Tibial artery (tissue), 4 donors: ENCODE measurements around the gene GPC6.

Experiments
- DNase-seq, 2 donors: peaks; one replicate each; pipeline ENCODE4 v3.0.0-alpha.2; 2019
- H3K27ac ChIP-seq, 2 donors: fragments of 200-600 bp; sonication (generic) in 1 of 2; 1 replicate in 1 of 2; 2 replicates in 1 of 2; pipeline ENCODE4 v1.5.1; 2018 to 2019; ENCODE audit warnings: mild to moderate bottlenecking in 1 of 2
- H3K27me3 ChIP-seq, 2 donors: fragments of 200-600 bp; sonication (generic) in 1 of 2; one replicate each; pipeline versions ENCODE4 v1.5.1 to v1.6.0; 2016 to 2019
- H3K36me3 ChIP-seq, 3 donors: fragments of 200-600 bp; sonication (generic) in 2 of 3; one replicate each; pipeline ENCODE4 v1.5.1; 2016 to 2019; ENCODE audit warnings: mild to moderate bottlenecking in 2 of 3
- H3K4me1 ChIP-seq, 4 donors: fragments of 200-600 bp; sonication (generic) in 2 of 4; 1 replicate in 3 of 4; 2 replicates in 1 of 4; pipeline ENCODE4 v1.5.1; 2016 to 2019
- H3K4me3 ChIP-seq, 2 donors: fragments of 200-600 bp; sonication (generic) in 1 of 2; 1 replicate in 1 of 2; 2 replicates in 1 of 2; pipeline ENCODE4 v1.5.1; 2018 to 2019; ENCODE audit warnings: mild to moderate bottlenecking in 2 of 2
- H3K9me3 ChIP-seq, 3 donors: fragments of 200-600 bp; sonication (generic) in 1 of 3; one replicate each; pipeline ENCODE4 v1.5.1; 2016 to 2019
- CTCF ChIP-seq, 2 experiments: fragments of 200-600 bp in 1 of 2; fragments of 450-650 bp in 1 of 2; IDR thresholded peaks; one replicate each; pipeline ENCODE4 v1.5.1; 2017 to 2019; ENCODE audit warnings: antibody characterized with exemption in 2 of 2, mild to moderate bottlenecking in 1 of 2, moderate library complexity in 1 of 2
- intact Hi-C: fragments of 100-400 bp; cut with DNase I; formaldehyde crosslinking; loops from one replicate; pipeline ENCODE4 v1.15.0; 2023; ENCODE audit warnings: low total_unique reads

Gene GPC6

DNA sequence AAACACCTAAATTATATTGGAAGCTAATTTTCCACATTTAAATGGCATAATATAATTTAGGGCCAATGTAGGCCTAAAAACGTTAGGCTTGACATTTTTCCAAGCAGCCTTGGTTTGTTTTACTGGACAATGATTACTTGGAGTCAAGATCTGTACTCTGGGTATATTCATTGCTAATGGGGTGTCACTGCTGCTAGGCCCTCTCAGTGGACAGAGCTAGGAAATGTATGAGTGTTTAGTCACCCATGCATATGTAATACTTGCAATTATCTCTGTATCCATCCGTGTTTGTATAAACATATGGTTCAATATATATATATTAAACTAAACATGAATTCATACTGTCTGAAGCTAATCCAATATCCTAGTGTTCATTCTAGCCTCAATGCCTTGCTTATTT lies 654.8 kb downstream of the GPC6 start:
- no peak for TF ChIP-seq CTCF (IDR thresholded peaks at IDR 0.05)
- no peak for DNase-seq
- H3K9me3 ChIP-seq, result no peaks in the 10 kb centered on the region
- H3K4me3 ChIP-seq, result no peak overlapping the region
- no peaks in the 10 kb centered on the region for H3K36me3 ChIP-seq
- H3K4me1 ChIP-seq, result no peaks in the 10 kb centered on the region
- no peaks in the 10 kb centered on the region for H3K27me3 ChIP-seq
- no peak overlapping the region for H3K27ac ChIP-seq
- intact Hi-C loops, result no loop called here

DNA sequence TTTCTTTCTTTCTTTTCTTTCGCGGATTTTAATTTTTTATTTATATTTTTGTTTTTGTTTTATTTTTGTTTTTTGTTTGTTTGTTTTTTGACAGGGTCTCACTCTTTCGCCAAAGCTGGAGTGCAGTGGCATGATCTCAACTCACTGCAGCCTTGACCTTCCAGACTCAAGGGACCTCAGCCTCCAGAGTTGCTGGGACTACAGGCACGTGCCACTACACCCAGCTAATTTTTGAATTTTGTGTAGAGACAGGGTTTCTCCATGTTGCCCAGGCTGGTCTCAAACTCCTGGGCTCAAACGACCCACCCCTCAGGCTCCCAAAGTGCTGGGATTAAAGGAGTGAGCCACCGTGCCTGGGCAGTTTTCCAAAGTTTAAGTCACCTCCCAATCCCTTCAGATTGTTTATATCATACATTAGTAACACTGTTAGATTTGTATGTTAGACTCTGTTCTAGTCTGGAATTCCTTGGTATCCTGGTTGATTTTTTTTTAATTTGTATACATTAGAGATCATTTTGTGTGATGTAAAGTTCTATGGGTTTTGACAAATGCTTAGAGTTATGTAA lies 655.6 kb downstream of the GPC6 start:
- H3K27ac ChIP-seq, result no peak overlapping the region
- no peaks in the 10 kb centered on the region for H3K36me3 ChIP-seq
- DNase-seq, result no peak
- H3K9me3 ChIP-seq, result no peaks in the 10 kb centered on the region
- no peak overlapping the region for H3K4me3 ChIP-seq
- no peak for TF ChIP-seq CTCF (IDR thresholded peaks at IDR 0.05)
- intact Hi-C loops, result no loop called here
- H3K4me1 ChIP-seq, result no peaks in the 10 kb centered on the region
- H3K27me3 ChIP-seq, result no peaks in the 10 kb centered on the region

DNA sequence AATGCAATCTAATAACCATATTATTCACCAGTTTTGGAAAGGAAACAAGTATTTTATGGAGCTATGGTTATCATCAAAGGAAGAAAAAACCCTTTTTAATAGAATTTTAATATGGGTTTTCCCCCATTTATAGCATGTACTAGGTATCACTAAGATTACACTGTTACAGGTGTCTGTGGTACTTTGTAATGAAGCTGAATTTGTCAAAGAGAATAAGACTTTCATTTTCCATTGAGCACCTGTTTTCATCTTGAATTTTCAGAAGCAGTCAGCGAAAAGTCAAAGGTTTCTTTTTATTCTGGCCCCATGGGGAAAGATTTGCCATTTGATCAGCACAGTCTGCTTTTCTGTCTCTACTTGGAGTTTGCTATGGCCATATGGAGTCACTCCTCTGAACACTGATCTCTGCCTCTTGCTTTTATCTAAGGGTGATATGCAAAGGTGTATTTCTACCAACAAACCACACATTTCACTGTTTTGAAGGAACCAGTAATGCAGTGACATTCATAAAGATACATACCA lies 662.9 kb downstream of the GPC6 start:
- H3K4me1 ChIP-seq, result no peaks in the 10 kb centered on the region
- no peak for DNase-seq
- intact Hi-C loops, result no loop called here
- TF ChIP-seq CTCF (IDR thresholded peaks at IDR 0.05), result no peak
- H3K4me3 ChIP-seq, result no peak overlapping the region
- no peaks in the 10 kb centered on the region for H3K27me3 ChIP-seq
- no peaks in the 10 kb centered on the region for H3K36me3 ChIP-seq
- no peaks in the 10 kb centered on the region for H3K9me3 ChIP-seq
- H3K27ac ChIP-seq, result no peak overlapping the region

- no peaks in the 10 kb centered on the region for H3K36me3 ChIP-seq
These were observed 673.4 kb downstream of the GPC6 start for GRCh38 chr13:93899981-93900380.

GRCh38 chr13:93900731-93901130 lies 674.1 kb downstream of the GPC6 start:
- H3K9me3 ChIP-seq, result no peaks in the 10 kb centered on the region
- no peak overlapping the region for H3K4me3 ChIP-seq
- intact Hi-C loops, result no loop called here
- no peaks in the 10 kb centered on the region for H3K27me3 ChIP-seq
- H3K36me3 ChIP-seq, result no peaks in the 10 kb centered on the region
- DNase-seq, result no peak
- H3K27ac ChIP-seq, result peak overlapping the region in 1 of 2 donors; percentile 12
- peaks cover 0 to 18% (median 0%) of the 10 kb centered on the region in 4 donors for H3K4me1 ChIP-seq
- TF ChIP-seq CTCF (IDR thresholded peaks at IDR 0.05), result no peak

More at GRCh38 chr13:93899981-93900380, 673.4 kb downstream of the GPC6 start:
- H3K27ac ChIP-seq, result peak overlapping the region in 1 of 2 donors; percentile 12
- no peak overlapping the region for H3K4me3 ChIP-seq
- TF ChIP-seq CTCF (IDR thresholded peaks at IDR 0.05), result no peak
- no peaks in the 10 kb centered on the region for H3K27me3 ChIP-seq
- H3K9me3 ChIP-seq, result no peaks in the 10 kb centered on the region
- peaks cover 0 to 18% (median 0%) of the 10 kb centered on the region in 4 donors for H3K4me1 ChIP-seq
- intact Hi-C loops, result no loop called here
- DNase-seq, result no peak
